ENCODE results near the gene MAEA.

DNA sequence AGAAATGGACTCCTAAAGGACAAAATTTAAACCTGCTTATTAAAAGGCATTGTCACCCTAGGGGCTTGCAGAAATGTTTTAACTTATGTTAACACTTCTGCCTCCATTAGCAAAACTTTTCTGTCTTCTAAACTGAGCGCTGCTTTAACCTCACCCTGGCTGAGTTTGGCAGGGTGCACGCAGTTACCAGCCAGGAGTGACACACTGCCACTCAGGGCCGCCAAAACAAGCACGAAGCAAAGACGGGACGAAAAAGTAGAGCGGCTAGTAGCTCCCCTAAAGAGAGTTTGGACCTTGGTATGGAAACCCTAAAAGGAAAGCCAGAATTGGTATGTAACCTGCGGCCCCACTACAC lies 33.6 kb downstream of the MAEA start:
- no peak for TF ChIP-seq SUZ12 (IDR thresholded peaks at IDR 0.05; ENCODE audit: extremely low read depth, insufficient read depth, insufficient read length)
- no peak for TF ChIP-seq YY1 (IDR thresholded peaks at IDR 0.05; ENCODE audit: insufficient read depth, insufficient read length)
